GM12878 (cell line): Measurements from ENCODE around the gene ZNF285. TPM values are rescaled to one million over a fixed set of nuclear protein-coding genes. Genes with fewer than 3 reads are reported as not detected.

Source experiments
- ATAC-seq: fragments of 200-7000 bp; cut with Tn5 transposase; 3 replicates; pipeline ENCODE4 v1.9.1; 2020; ENCODE audit warnings: mild to moderate bottlenecking, moderate library complexity
- BruUV-seq: library from RNA; stranded (reverse); fragments of 400-500 nt; replicated peaks from 2 replicates; lab custom pipeline; 2021; lab: Mats Ljungman, UMichigan
- CTCF ChIA-PET: fragments of 300-600 bp; sonication (Branson Sonifier 250); formaldehyde crosslinking; extraction: SDS; loops from one replicate; lab custom pipeline; 2021; ENCODE audit warnings: inconsistent platforms; lab: Yijun Ruan, JAX
- POLR2A ChIA-PET: fragments of 350-600 bp; formaldehyde crosslinking; extraction: SDS; loops from one replicate; lab custom pipeline; 2021; ENCODE audit warnings: inconsistent platforms; lab: Charles Lee
- RAD21 ChIA-PET: fragments of 300-600 bp; sonication (Branson Sonifier 250); formaldehyde crosslinking; loops from one replicate; lab custom pipeline; 2023; ENCODE audit warnings: antibody characterized with exemption; ENCODE audit not compliant: unreplicated experiment; lab: Charles Lee
- SMC1A ChIA-PET: fragments of 300-600 bp; sonication (Branson Sonifier 250); formaldehyde crosslinking; loops from one replicate; lab custom pipeline; 2023; ENCODE audit not compliant: unreplicated experiment, uncharacterized antibody; lab: Charles Lee
- DNase-seq: peaks from one replicate; pipeline ENCODE4 v3.0.0-alpha.2; 2011; ENCODE audit warnings: low read depth, low spot score
- FAIRE-seq: peaks from 3 replicates; lab custom pipeline; 2011; peaks lifted over from hg19 to GRCh38; lab: Jason Lieb, UNC
- H2AFZ ChIP-seq: 2 replicates; pipeline ENCODE4 v1.6.0; 2011; ENCODE audit warnings: low read depth, low read length, control low read depth; ENCODE audit not compliant: control insufficient read depth
- H3K27ac ChIP-seq: 2 replicates; pipeline ENCODE4 v1.5.1; 2011; ENCODE audit warnings: control low read depth; ENCODE audit not compliant: control insufficient read depth, insufficient read depth
- H3K27me3 ChIP-seq, 2 experiments: replicated peaks in 1 of 2; 2 replicates each; pipeline versions ENCODE4 v1.6.0 to v1.6.1; 2011; ENCODE audit warnings: low read length in 1 of 2; ENCODE audit not compliant: control insufficient read depth in 2 of 2, insufficient read depth in 2 of 2
- H3K36me3 ChIP-seq, 2 experiments: 2 replicates each; pipeline ENCODE4 v1.5.1; 2011; ENCODE audit warnings: low read length in 1 of 2; ENCODE audit not compliant: control insufficient read depth in 2 of 2, insufficient read depth in 2 of 2
- H3K4me1 ChIP-seq: 2 replicates; pipeline ENCODE4 v1.6.1; 2011; ENCODE audit warnings: mild to moderate bottlenecking, low read length, moderate library complexity, mixed read lengths; ENCODE audit not compliant: control insufficient read depth, insufficient read depth
- H3K4me2 ChIP-seq: 2 replicates; pipeline ENCODE4 v1.6.0; 2011; ENCODE audit warnings: control low read depth; ENCODE audit not compliant: control insufficient read depth, insufficient read depth
- H3K4me3 ChIP-seq: fragments of 200-600 bp; sonication (generic); 2 replicates; pipeline ENCODE4 v1.5.1; 2016
- H3K79me2 ChIP-seq: 2 replicates; pipeline ENCODE4 v1.6.0; 2011; ENCODE audit warnings: low read length; ENCODE audit not compliant: control insufficient read depth, insufficient read depth
- H3K9ac ChIP-seq: 2 replicates; pipeline ENCODE4 v1.8.0; 2011; ENCODE audit warnings: low read length, control low read depth, mixed read lengths; ENCODE audit not compliant: control insufficient read depth, insufficient read depth
- H3K9me3 ChIP-seq: replicated peaks from 3 replicates; pipeline ENCODE4 v1.5.1; 2011; ENCODE audit warnings: mild to moderate bottlenecking, low read length; ENCODE audit not compliant: control insufficient read depth, insufficient read depth
- H4K20me1 ChIP-seq: 2 replicates; pipeline ENCODE4 v1.6.0; 2011; ENCODE audit not compliant: control insufficient read depth, insufficient read depth
- CREM ChIP-seq: IDR thresholded peaks from 2 replicates; pipeline ENCODE4 v1.6.1; 2014; ENCODE audit warnings: antibody characterized with exemption, low read depth
- EP300 ChIP-seq, 2 experiments: fragments of 150-350 bp in 1 of 2; IDR thresholded peaks; 2 replicates each; pipeline ENCODE4 v1.6.1; 2011 to 2012; ENCODE audit warnings: low read depth in 2 of 2, low read length in 2 of 2, borderline replicate concordance in 1 of 2, improper control_type of control experiment in 1 of 2, inconsistent platforms in 1 of 2; ENCODE audit not compliant: control insufficient read depth in 1 of 2
- EZH2 ChIP-seq: IDR thresholded peaks from 2 replicates; pipeline ENCODE4 v1.6.1; 2012; ENCODE audit warnings: low read depth, mild to moderate bottlenecking, control low read depth, inconsistent platforms, low read length, borderline replicate concordance; ENCODE audit not compliant: control insufficient read depth
- NFYB ChIP-seq: IDR thresholded peaks from 2 replicates; pipeline ENCODE4 v1.6.1; 2011; ENCODE audit warnings: low read depth, mild to moderate bottlenecking, low read length, improper control_type of control experiment, moderate library complexity; ENCODE audit not compliant: insufficient read depth
- NR2F1 ChIP-seq: fragments of 450-650 bp; conservative IDR thresholded peaks from 2 replicates; pipeline ENCODE4 v1.6.1; 2017; ENCODE audit warnings: mild to moderate bottlenecking
- RUNX3 ChIP-seq: IDR thresholded peaks from 2 replicates; pipeline ENCODE4 v1.6.1; 2012; ENCODE audit warnings: low read length, inconsistent platforms
- SPI1 ChIP-seq: IDR thresholded peaks from 2 replicates; pipeline ENCODE4 v1.6.1; 2011; ENCODE audit warnings: low read depth, mild to moderate bottlenecking, low read length, moderate library complexity, borderline replicate concordance; ENCODE audit not compliant: insufficient read depth
- TCF12 ChIP-seq: IDR thresholded peaks from 2 replicates; pipeline ENCODE4 v1.6.1; 2011; ENCODE audit warnings: low read depth, mild to moderate bottlenecking, low read length
- WGBS: methylation state at CpG from one replicate; pipeline ENCODE4 v1.1.6; 2016; ENCODE audit warnings: low lambda C conversion rate; ENCODE audit not compliant: insufficient replicate concordance, insufficient coverage; ENCODE audit errors: missing lambda C conversion rate; 5-methylcytosine and 5-hydroxymethylcytosine counted together
- in situ Hi-C: fragments of 300-500 bp; cut with MboI; formaldehyde crosslinking; loops from 9 replicates; pipeline ENCODE4 v1.14.3; 2018; ENCODE audit warnings: mixed read lengths
- intact Hi-C: fragments of 100-400 bp; cut with micrococcal nuclease; formaldehyde crosslinking; loops from one replicate; pipeline ENCODE4 v1.14.2; 2022; ENCODE audit not compliant: unreplicated experiment
- polyA plus RNA-seq, 11 experiments: library from polyadenylated mRNA; depleted of rRNA in 4 of 11; unstranded in 6 of 11; stranded (reverse) in 5 of 11; fragments of >200 nt; fragmentation: Nextera tagmentation in 4 of 11; fragmentation: Illumina TruSeq in 1 of 11; extraction: Ambion mirVana in 4 of 11; extraction: Trizol in 1 of 11; gene quantifications; 1 replicate in 1 of 11; 2 replicates in 10 of 11; pipeline versions ENCODE4 v1.2.1 to v1.2.3, GENCODE V29; 2011 to 2016; ENCODE audit warnings: inconsistent platforms in 2 of 11, missing spikeins in 2 of 11, low read depth in 1 of 11
- total RNA-seq, 4 experiments: library from RNA; depleted of rRNA in 3 of 4; stranded (reverse); fragments of >200 nt in 3 of 4; fragmentation: Illumina TruSeq in 1 of 4; extraction: Trizol in 1 of 4; gene quantifications; 2 replicates each; pipeline versions ENCODE4 v1.2.1 to v1.2.3, GENCODE V29; 2013 to 2021
- TF ChIP-seq, protein P1 (sequence below): fragments of 450-650 bp; formaldehyde crosslinking; IDR thresholded peaks from 2 replicates; pipeline ENCODE4 v1.5.0; 2022; ENCODE audit warnings: mild to moderate bottlenecking, missing genetic modification characterization
- TF ChIP-seq, protein P2 (sequence below): fragments of 450-650 bp; IDR thresholded peaks from 2 replicates; pipeline ENCODE4 v1.6.1; 2014; ENCODE audit warnings: mild to moderate bottlenecking

ZNF285 gene
- total and polyA plus RNA-seq, 10 of the 15 experiments (the other 5 are each of a cell fraction or from before 2014, with no cell fraction given): 0.02 to 0.40 (median 0.28) TPM; not detected in 3

DNA sequence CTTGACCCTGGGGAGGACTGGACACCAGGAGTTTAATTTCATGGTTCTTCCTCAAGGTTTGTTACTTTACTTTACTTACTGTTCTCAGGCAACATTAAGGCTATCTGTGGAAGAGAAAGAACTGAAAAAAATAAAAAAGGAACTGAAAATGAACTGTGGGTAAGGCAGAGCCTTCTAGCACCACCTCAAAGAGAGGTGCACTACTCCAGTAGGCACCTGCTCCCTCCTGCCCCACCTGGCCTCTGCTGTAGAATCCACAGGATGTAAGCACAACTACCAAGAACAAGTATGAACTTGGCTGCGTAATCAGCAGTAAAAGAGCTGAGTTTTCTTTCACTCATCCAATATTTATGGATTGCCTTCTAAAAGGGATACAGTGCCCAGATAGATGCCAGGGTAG is 57.2 kb downstream of the ZNF285 start:
- 4% methylated on average over 1 of the region's 1 CpG for WGBS
- SMC1A ChIA-PET: no interaction called here
- no peaks in the 10 kb centered on the region for H3K36me3 ChIP-seq
- no peaks in the 10 kb centered on the region for H3K79me2 ChIP-seq
- CTCF ChIA-PET: no interaction called here
- POLR2A ChIA-PET: no interaction called here
- no peak for FAIRE-seq
- in situ Hi-C loops: no loop called here
- no peaks in the 10 kb centered on the region for H4K20me1 ChIP-seq
- H3K27me3 ChIP-seq: no peaks in the 10 kb centered on the region
- peak; percentile 74 for ATAC-seq
- RAD21 ChIA-PET: no interaction called here
- TF ChIP-seq SPI1 (peak; percentile 81), RUNX3 (peak; percentile 26; the same call in 1 of the 2 replicates), EZH2 (no peak), TCF12 (peak; percentile 36; the same call in 1 of the 2 replicates)
- H3K9ac ChIP-seq: no peak overlapping the region
- H3K4me2 ChIP-seq: no peak overlapping the region
- no peak overlapping the region for H3K27ac ChIP-seq
- BruUV-seq: no TSS peak
- H2AFZ ChIP-seq: no peak overlapping the region
- intact Hi-C loops: no loop called here
- no peaks in the 10 kb centered on the region; the same call in 2 of the 3 replicates for H3K9me3 ChIP-seq
- DNase-seq: peak; percentile 23
- H3K4me3 ChIP-seq: no peak overlapping the region
- H3K4me1 ChIP-seq: no peaks in the 10 kb centered on the region

DNA sequence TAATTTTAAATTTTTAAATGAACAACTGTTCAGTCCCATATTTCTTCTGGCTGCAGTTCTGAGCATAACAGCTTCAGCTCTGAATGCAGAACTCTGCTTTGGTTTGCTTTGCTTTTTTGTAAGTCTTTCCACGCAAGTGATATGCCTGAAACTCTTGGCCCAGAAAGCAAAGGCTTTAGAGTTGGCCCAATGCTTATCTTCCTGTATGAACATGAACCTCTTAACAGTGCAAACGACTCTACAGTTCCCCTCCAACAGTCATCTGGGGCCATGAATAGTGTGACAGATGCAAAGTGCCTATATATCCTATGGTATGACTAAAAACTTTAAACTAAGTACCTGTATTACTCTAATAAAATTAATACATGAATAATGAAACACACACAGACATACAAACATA is 59.6 kb downstream of the ZNF285 start:
- no TSS peak for BruUV-seq
- H3K4me1 ChIP-seq: no peaks in the 10 kb centered on the region
- no peak overlapping the region for H3K27ac ChIP-seq
- ChIA-PET RAD21 (no interaction called here), POLR2A (interaction anchor here (0.6 kb wide), 1 partner anchor 37 kb away, joined by 3 read pairs; no protein-coding TSS in a partner anchor), CTCF (no interaction called here)
- H3K36me3 ChIP-seq: no peaks in the 10 kb centered on the region
- H2AFZ ChIP-seq: no peak overlapping the region
- H3K9ac ChIP-seq: no peak overlapping the region
- no peak for ATAC-seq
- H3K4me2 ChIP-seq: no peak overlapping the region
- no peaks in the 10 kb centered on the region for H3K79me2 ChIP-seq
- FAIRE-seq: no peak
- H3K27me3 ChIP-seq: no peaks in the 10 kb centered on the region
- no peaks in the 10 kb centered on the region; the same call in 2 of the 3 replicates for H3K9me3 ChIP-seq
- no peak overlapping the region for H3K4me3 ChIP-seq
- 0% methylated on average over 2 of the region's 2 CpGs for WGBS
- in situ Hi-C loops: no loop called here
- DNase-seq: no peak
- no peak for TF ChIP-seq NR2F1
- TF ChIP-seq, protein P1, sequence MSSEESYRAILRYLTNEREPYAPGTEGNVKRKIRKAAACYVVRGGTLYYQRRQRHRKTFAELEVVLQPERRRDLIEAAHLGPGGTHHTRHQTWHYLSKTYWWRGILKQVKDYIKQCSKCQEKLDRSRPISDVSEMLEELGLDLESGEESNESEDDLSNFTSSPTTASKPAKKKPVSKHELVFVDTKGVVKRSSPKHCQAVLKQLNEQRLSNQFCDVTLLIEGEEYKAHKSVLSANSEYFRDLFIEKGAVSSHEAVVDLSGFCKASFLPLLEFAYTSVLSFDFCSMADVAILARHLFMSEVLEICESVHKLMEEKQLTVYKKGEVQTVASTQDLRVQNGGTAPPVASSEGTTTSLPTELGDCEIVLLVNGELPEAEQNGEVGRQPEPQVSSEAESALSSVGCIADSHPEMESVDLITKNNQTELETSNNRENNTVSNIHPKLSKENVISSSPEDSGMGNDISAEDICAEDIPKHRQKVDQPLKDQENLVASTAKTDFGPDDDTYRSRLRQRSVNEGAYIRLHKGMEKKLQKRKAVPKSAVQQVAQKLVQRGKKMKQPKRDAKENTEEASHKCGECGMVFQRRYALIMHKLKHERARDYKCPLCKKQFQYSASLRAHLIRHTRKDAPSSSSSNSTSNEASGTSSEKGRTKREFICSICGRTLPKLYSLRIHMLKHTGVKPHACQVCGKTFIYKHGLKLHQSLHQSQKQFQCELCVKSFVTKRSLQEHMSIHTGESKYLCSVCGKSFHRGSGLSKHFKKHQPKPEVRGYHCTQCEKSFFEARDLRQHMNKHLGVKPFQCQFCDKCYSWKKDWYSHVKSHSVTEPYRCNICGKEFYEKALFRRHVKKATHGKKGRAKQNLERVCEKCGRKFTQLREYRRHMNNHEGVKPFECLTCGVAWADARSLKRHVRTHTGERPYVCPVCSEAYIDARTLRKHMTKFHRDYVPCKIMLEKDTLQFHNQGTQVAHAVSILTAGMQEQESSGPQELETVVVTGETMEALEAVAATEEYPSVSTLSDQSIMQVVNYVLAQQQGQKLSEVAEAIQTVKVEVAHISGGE (CRISPR knock-in tag): no peak
- TF ChIP-seq EP300 (IDR thresholded peaks at IDR 0.05; ENCODE audit: borderline replicate concordance in 1 of 2, control insufficient read depth in 1 of 2, low read depth in 2 of 2, low read length in 2 of 2): no peak
- no peak for TF ChIP-seq CREM
- TF ChIP-seq, protein P2, sequence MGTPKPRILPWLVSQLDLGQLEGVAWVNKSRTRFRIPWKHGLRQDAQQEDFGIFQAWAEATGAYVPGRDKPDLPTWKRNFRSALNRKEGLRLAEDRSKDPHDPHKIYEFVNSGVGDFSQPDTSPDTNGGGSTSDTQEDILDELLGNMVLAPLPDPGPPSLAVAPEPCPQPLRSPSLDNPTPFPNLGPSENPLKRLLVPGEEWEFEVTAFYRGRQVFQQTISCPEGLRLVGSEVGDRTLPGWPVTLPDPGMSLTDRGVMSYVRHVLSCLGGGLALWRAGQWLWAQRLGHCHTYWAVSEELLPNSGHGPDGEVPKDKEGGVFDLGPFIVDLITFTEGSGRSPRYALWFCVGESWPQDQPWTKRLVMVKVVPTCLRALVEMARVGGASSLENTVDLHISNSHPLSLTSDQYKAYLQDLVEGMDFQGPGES: no peak
- TF ChIP-seq NFYB: no peak
- TF ChIP-seq, all 136 proteins: peak for 0
- SMC1A ChIA-PET: interaction anchor here (1.1 kb wide), 1 partner anchor 13 kb away, joined by 3 read pairs; no protein-coding TSS in a partner anchor
- intact Hi-C loops: no loop called here
- no peaks in the 10 kb centered on the region for H4K20me1 ChIP-seq
